Endothelial cell of umbilical vein (primary cell): ENCODE results near the gene LAMB4. TPM values are rescaled to one million over a fixed set of nuclear protein-coding genes. Genes with fewer than 3 reads are reported as not detected.

Source experiments
- BruUV-seq: library from RNA; stranded (reverse); fragments of 400-500 nt; replicated peaks from 2 replicates; lab custom pipeline; 2021; lab: Mats Ljungman, UMichigan
- CTCF ChIA-PET: fragments of 300-600, 350-600 bp; sonication (Branson Sonifier 250); formaldehyde crosslinking; loops from one replicate; lab custom pipeline; 2021; ENCODE audit warnings: antibody characterized with exemption, inconsistent platforms; lab: Charles Lee
- POLR2A ChIA-PET: fragments of 300-600, 350-600 bp; sonication (Branson Sonifier 250); formaldehyde crosslinking; loops from one replicate; lab custom pipeline; 2021; ENCODE audit warnings: antibody characterized with exemption, inconsistent platforms; lab: Charles Lee
- DNase-seq: peaks from one replicate; pipeline ENCODE4 v3.0.0-alpha.2; 2011; ENCODE audit warnings: low read depth, low spot score
- FAIRE-seq: peaks from 2 replicates; lab custom pipeline; 2011; peaks lifted over from hg19 to GRCh38; lab: Jason Lieb, UNC
- H2AFZ ChIP-seq: 2 replicates; pipeline ENCODE4 v1.6.0; 2012; ENCODE audit warnings: low read depth, low read length, control low read depth, inconsistent platforms
- H3K27ac ChIP-seq: 2 replicates; pipeline ENCODE4 v1.5.1; 2011; ENCODE audit warnings: low read depth, mild to moderate bottlenecking, control low read depth, low read length, moderate library complexity; ENCODE audit not compliant: insufficient read depth
- H3K27me3 ChIP-seq, 2 experiments: 2 replicates each; pipeline versions ENCODE4 v1.6.0 to v1.6.1; 2011; ENCODE audit warnings: low read length in 2 of 2, mixed read lengths in 1 of 2; ENCODE audit not compliant: control insufficient read depth in 2 of 2, insufficient read depth in 2 of 2
- H3K36me3 ChIP-seq, 2 experiments: 2 replicates in 1 of 2; 3 replicates in 1 of 2; pipeline ENCODE4 v1.5.1; 2011; ENCODE audit warnings: low read length in 2 of 2, mild to moderate bottlenecking in 1 of 2, moderate library complexity in 1 of 2; ENCODE audit not compliant: control insufficient read depth in 2 of 2, insufficient read depth in 2 of 2; ENCODE audit errors: extremely low read depth in 1 of 2
- H3K4me1 ChIP-seq: 3 replicates; pipeline ENCODE4 v1.5.1; 2011; ENCODE audit warnings: mild to moderate bottlenecking, low read length; ENCODE audit not compliant: control insufficient read depth, insufficient read depth; ENCODE audit errors: extremely low read depth
- H3K4me2 ChIP-seq: 2 replicates; pipeline ENCODE4 v1.6.1; 2011; ENCODE audit warnings: low read length, control low read depth, mixed read lengths; ENCODE audit not compliant: insufficient read depth
- H3K4me3 ChIP-seq, 3 experiments: fragments of 200-600 bp in 1 of 3; sonication (generic), shearing (Covaris generic) in 1 of 3; replicated peaks in 1 of 3; 2 replicates each; pipeline ENCODE4 v1.5.1; 2011 to 2016; ENCODE audit warnings: control low read depth in 3 of 3, low read length in 3 of 3, mild to moderate bottlenecking in 2 of 3, inconsistent platforms in 1 of 3, low read depth in 1 of 3, moderate library complexity in 1 of 3; ENCODE audit not compliant: insufficient read depth in 1 of 3
- H3K79me2 ChIP-seq: 2 replicates; pipeline ENCODE4 v1.6.0; 2012; ENCODE audit warnings: low read length, inconsistent platforms; ENCODE audit not compliant: control insufficient read depth, insufficient read depth
- H3K9ac ChIP-seq: replicated peaks from 2 replicates; pipeline ENCODE3; 2011; ENCODE audit warnings: low read length, control low read depth; ENCODE audit not compliant: insufficient read depth; ENCODE audit errors: extremely low read depth
- H3K9me1 ChIP-seq: replicated peaks from 3 replicates; pipeline ENCODE4 v1.6.0; 2011; ENCODE audit warnings: mild to moderate bottlenecking, low read length; ENCODE audit not compliant: control insufficient read depth, insufficient read depth; ENCODE audit errors: extremely low read depth
- H3K9me3 ChIP-seq: replicated peaks from 2 replicates; pipeline ENCODE4 v1.5.1; 2012; ENCODE audit warnings: low read length, inconsistent platforms; ENCODE audit not compliant: control insufficient read depth, insufficient read depth
- H4K20me1 ChIP-seq: replicated peaks from 2 replicates; pipeline ENCODE3; 2011; ENCODE audit warnings: mild to moderate bottlenecking, low read length; ENCODE audit not compliant: control insufficient read depth, insufficient read depth; ENCODE audit errors: extremely low read depth
- EZH2 ChIP-seq: IDR thresholded peaks from 2 replicates; pipeline ENCODE4 v1.6.1; 2012; ENCODE audit warnings: borderline replicate concordance, low read depth, mild to moderate bottlenecking, moderate library complexity, low read length, inconsistent platforms; ENCODE audit not compliant: severe bottlenecking
- FOS ChIP-seq: IDR thresholded peaks from 2 replicates; pipeline ENCODE4 v1.6.1; 2011; ENCODE audit warnings: mild to moderate bottlenecking, low read length, moderate library complexity, borderline replicate concordance; ENCODE audit not compliant: insufficient read depth
- GATA2 ChIP-seq: IDR thresholded peaks from 2 replicates; pipeline ENCODE4 v1.7.0; 2011; ENCODE audit warnings: low read depth, mild to moderate bottlenecking, moderate library complexity, mixed read lengths, low read length; ENCODE audit not compliant: insufficient read length, insufficient read depth
- JUN ChIP-seq: IDR thresholded peaks from 2 replicates; pipeline ENCODE4 v1.6.1; 2011; ENCODE audit warnings: borderline replicate concordance, low read depth; ENCODE audit not compliant: insufficient read length, insufficient read depth
- MYC ChIP-seq: IDR thresholded peaks from one replicate; pipeline ENCODE4 v1.6.1; 2011; ENCODE audit warnings: mild to moderate bottlenecking, low read depth, low read length
- POLR2A ChIP-seq: IDR thresholded peaks from 2 replicates; pipeline ENCODE4 v1.6.1; 2012; ENCODE audit warnings: low read depth, mild to moderate bottlenecking, control low read depth, low read length
- POLR2AphosphoS5 ChIP-seq: IDR thresholded peaks from 2 replicates; pipeline ENCODE4 v1.6.1; 2012; ENCODE audit warnings: low read depth, mild to moderate bottlenecking, control low read depth, low read length, moderate library complexity; ENCODE audit not compliant: insufficient read depth
- dilution Hi-C: fragments of 300-500 bp; cut with MboI; formaldehyde crosslinking; loops from one replicate; pipeline ENCODE4 v1.15.0; 2019; ENCODE audit warnings: low sequenced_read_pairs; ENCODE audit not compliant: extremely low pct_ligation_motif_present
- intact Hi-C: fragments of 100-400 bp; cut with micrococcal nuclease; formaldehyde crosslinking; loops from one replicate; pipeline ENCODE4 v1.10.0; 2022
- polyA plus RNA-seq, 4 experiments: library from polyadenylated mRNA; depleted of rRNA in 3 of 4; stranded (reverse) in 3 of 4; unstranded in 1 of 4; fragments of >200 nt; gene quantifications; 2 replicates each; pipeline versions ENCODE4 v1.2.1 to v1.2.3, GENCODE V29; 2011 to 2012; ENCODE audit warnings: missing spikeins in 1 of 4
- total RNA-seq: library from RNA; stranded (reverse); gene quantifications from 2 replicates; pipeline ENCODE4 v1.2.3, GENCODE V29; 2021
- TF ChIP-seq, protein P1 (sequence below): IDR thresholded peaks from 2 replicates; pipeline ENCODE4 v1.6.1; 2011; ENCODE audit not compliant: insufficient read depth, insufficient read length
- TF ChIP-seq, protein P2 (sequence below), 2 donors: IDR thresholded peaks; 1 replicate in 1 of 2; 2 replicates in 1 of 2; pipeline ENCODE4 v1.5.1; 2011; ENCODE audit warnings: low read length in 2 of 2, mild to moderate bottlenecking in 2 of 2, moderate library complexity in 2 of 2, control low read depth in 1 of 2, inconsistent platforms in 1 of 2, low read depth in 1 of 2; ENCODE audit not compliant: insufficient read depth in 1 of 2; ENCODE audit errors: extremely low read depth in 1 of 2

The LAMB4 gene
- total and polyA plus RNA-seq, 2 donors (not counting 3 experiments of a cell fraction or from before 2014, with no cell fraction given), result 0.15 to 0.20 TPM

DNA sequence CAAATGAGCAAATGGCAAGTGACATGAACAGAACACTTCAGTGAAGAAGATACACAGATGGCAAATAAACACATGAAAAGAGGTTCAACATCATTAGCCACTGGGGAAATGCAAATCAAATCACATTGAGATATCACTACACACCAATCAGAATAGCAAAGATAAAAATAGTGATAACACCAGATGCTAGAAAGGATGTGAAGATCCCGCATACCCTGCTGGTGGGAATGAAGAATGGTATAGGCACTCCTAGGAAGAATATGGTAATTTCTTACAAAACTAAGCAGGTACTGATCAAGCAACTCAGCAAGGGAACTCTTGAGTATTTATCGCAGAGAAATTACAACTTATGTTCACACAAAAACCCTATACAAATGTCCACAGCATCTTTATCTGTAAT, 11.2 kb downstream of the LAMB4 start:
- H3K4me3 ChIP-seq, result no peak overlapping the region
- H4K20me1 ChIP-seq, result no peaks in the 10 kb centered on the region
- CTCF ChIA-PET, result interaction anchor here (0.7 to 1.8 kb wide), 2 partner anchors 12 to 27 kb away, joined by 3 to 5 read pairs; no protein-coding TSS in a partner anchor
- no TSS peak for BruUV-seq
- H3K79me2 ChIP-seq, result no peaks in the 10 kb centered on the region
- no peaks in the 10 kb centered on the region for H3K36me3 ChIP-seq
- no peak overlapping the region for H3K4me2 ChIP-seq
- H2AFZ ChIP-seq, result no peak overlapping the region
- H3K9me1 ChIP-seq, result no peaks in the 10 kb centered on the region
- H3K9ac ChIP-seq, result no peak overlapping the region
- TF ChIP-seq, protein P1, sequence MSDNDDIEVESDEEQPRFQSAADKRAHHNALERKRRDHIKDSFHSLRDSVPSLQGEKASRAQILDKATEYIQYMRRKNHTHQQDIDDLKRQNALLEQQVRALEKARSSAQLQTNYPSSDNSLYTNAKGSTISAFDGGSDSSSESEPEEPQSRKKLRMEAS, result no peak
- TF ChIP-seq EZH2 (no peak), JUN (no peak), POLR2A (no peak), GATA2 (no peak), FOS (no peak), MYC (no peak), POLR2AphosphoS5 (no peak)
- TF ChIP-seq, protein P2, sequence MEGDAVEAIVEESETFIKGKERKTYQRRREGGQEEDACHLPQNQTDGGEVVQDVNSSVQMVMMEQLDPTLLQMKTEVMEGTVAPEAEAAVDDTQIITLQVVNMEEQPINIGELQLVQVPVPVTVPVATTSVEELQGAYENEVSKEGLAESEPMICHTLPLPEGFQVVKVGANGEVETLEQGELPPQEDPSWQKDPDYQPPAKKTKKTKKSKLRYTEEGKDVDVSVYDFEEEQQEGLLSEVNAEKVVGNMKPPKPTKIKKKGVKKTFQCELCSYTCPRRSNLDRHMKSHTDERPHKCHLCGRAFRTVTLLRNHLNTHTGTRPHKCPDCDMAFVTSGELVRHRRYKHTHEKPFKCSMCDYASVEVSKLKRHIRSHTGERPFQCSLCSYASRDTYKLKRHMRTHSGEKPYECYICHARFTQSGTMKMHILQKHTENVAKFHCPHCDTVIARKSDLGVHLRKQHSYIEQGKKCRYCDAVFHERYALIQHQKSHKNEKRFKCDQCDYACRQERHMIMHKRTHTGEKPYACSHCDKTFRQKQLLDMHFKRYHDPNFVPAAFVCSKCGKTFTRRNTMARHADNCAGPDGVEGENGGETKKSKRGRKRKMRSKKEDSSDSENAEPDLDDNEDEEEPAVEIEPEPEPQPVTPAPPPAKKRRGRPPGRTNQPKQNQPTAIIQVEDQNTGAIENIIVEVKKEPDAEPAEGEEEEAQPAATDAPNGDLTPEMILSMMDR (IDR thresholded peaks at IDR 0.05; ENCODE audit: extremely low read depth in 1 of 2, insufficient read depth in 1 of 2, low read depth in 1 of 2, low read length in 2 of 2), result no peak
- peaks cover 8% of the 10 kb centered on the region for H3K4me1 ChIP-seq
- H3K27ac ChIP-seq, result no peak overlapping the region
- no peaks in the 10 kb centered on the region for H3K9me3 ChIP-seq
- no peaks in the 10 kb centered on the region for H3K27me3 ChIP-seq
- dilution Hi-C loops (no loop called here), intact Hi-C loops (no loop called here)
- no peak for DNase-seq
- no peak for FAIRE-seq
- POLR2A ChIA-PET, result no interaction called here
